Ammon's horn (tissue), 1 donor: Measurements from ENCODE around the gene ELMO1.

Source experiments
- DNase-seq: peaks from one replicate; pipeline ENCODE4 v3.0.0-alpha.2; 2016; ENCODE audit warnings: low spot score

The ELMO1 gene

GRCh38 chr7:37430640-37431039, 18.0 kb downstream of the ELMO1 start:
- no peak for DNase-seq

GRCh38 chr7:37430171-37430570, 18.5 kb downstream of the ELMO1 start:
- DNase-seq, result no peak

- DNase-seq, result no peak
Measured at GRCh38 chr7:37429435-37429791, 19.3 kb downstream of the ELMO1 start.

GRCh38 chr7:37428681-37429434, 19.8 kb downstream of the ELMO1 start:
- peak; percentile 19 for DNase-seq

- DNase-seq, result no peak
Measured at GRCh38 chr7:37427276-37427940, 21.3 kb downstream of the ELMO1 start.

- DNase-seq, result no peak
Measured at GRCh38 chr7:37425498-37425897, 23.2 kb downstream of the ELMO1 start.

GRCh38 chr7:37424995-37425394, 23.7 kb downstream of the ELMO1 start:
- DNase-seq, result no peak

GRCh38 chr7:37424521-37424920, 24.1 kb downstream of the ELMO1 start:
- DNase-seq, result no peak

- no peak for DNase-seq
Measured at GRCh38 chr7:37421861-37422500, 26.7 kb downstream of the ELMO1 start.

GRCh38 chr7:37420946-37421695, 27.5 kb downstream of the ELMO1 start:
- DNase-seq, result peak; percentile 38

- no peak for DNase-seq
Measured at GRCh38 chr7:37419496-37419895, 29.2 kb downstream of the ELMO1 start.

GRCh38 chr7:37418381-37418780, 30.3 kb downstream of the ELMO1 start:
- DNase-seq, result no peak

- no peak for DNase-seq
Measured at GRCh38 chr7:37417107-37417474, 31.6 kb downstream of the ELMO1 start.

- no peak for DNase-seq
Measured at GRCh38 chr7:37416378-37417106, 32.1 kb downstream of the ELMO1 start.

- DNase-seq, result no peak
Measured at GRCh38 chr7:37415629-37416028, 33.0 kb downstream of the ELMO1 start.

- no peak for DNase-seq
Measured at GRCh38 chr7:37414352-37414983, 34.2 kb downstream of the ELMO1 start.

GRCh38 chr7:37411444-37412034, 37.1 kb downstream of the ELMO1 start:
- DNase-seq, result no peak

GRCh38 chr7:37410305-37411229, 38.1 kb downstream of the ELMO1 start:
- DNase-seq, result no peak

GRCh38 chr7:37409461-37409860, 39.2 kb downstream of the ELMO1 start:
- DNase-seq, result no peak
